ENCODE measurements around the gene KCNN2.
"Not testable (repeated sequence)": the region's sequence is repeated elsewhere in the genome, so short reads cannot be mapped to it uniquely, and the experiment has no call there.

The KCNN2 gene

DNA sequence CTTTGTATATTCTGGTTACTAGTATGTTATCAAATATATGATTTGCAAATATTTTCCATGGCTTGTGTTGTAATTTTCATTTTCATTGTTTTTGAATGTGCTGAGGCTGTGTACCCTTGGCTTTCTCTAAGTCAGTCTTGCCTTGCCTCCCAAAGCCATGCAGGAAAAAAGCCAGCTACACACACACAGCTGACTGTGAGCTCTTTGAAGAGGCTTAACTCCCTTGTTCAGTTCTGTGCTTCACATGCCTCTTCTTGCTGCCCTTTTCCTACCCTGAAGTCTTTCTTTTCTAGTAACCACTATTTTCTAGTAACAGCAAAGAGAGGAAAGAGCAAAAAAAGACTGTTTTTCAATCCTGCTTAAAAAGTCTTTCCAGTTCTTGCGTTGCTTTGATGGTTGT lies 53.9 kb downstream of the KCNN2 start:
- H3K4me3 ChIP-seq (ENCODE audit: low read depth, low read length) = no peak overlapping the region
- no peak for DNase-seq (ENCODE audit: low read depth)

DNA sequence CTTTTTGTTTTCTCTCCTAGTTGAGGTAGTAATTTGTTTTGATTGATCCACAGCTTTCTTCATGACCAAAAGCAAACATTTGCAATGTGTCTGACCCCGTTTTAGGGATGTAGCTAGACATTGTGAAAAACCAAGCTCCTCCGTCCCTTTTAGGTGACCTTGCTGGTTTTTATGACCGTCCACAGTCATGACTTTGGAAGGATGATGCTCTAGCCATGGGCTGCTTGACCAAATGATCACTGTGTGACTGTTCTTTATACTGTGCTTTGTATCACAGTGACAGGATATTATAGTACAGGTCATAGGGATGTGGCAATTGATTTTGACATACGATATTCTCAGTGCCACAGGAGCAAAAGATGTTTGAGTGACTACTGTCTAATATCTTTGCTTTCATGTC lies 54.4 kb downstream of the KCNN2 start:
- no peak overlapping the region for H3K4me3 ChIP-seq (ENCODE audit: low read depth, low read length)
- no peak for DNase-seq (ENCODE audit: low read depth)

DNA sequence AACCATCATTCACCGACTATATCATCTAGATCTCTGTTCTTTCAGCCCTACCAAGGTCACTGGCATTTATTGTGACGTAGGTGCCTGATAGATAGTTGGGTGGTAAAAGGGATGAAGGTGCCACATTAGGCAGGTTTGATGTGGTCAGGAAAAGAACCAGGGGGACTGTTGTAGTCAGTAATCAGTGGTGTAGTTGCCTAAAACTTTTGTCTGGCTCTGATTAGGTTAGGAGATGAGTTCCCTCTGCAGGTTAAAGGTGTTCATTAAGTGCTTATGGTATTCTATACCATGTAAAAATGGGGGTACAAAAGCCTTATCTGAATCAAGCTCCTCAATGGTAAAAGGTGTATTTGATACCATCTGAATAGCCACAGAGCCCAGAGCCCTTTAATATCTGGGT lies 55.6 kb downstream of the KCNN2 start:
- no peak for DNase-seq (ENCODE audit: low read depth)

DNA sequence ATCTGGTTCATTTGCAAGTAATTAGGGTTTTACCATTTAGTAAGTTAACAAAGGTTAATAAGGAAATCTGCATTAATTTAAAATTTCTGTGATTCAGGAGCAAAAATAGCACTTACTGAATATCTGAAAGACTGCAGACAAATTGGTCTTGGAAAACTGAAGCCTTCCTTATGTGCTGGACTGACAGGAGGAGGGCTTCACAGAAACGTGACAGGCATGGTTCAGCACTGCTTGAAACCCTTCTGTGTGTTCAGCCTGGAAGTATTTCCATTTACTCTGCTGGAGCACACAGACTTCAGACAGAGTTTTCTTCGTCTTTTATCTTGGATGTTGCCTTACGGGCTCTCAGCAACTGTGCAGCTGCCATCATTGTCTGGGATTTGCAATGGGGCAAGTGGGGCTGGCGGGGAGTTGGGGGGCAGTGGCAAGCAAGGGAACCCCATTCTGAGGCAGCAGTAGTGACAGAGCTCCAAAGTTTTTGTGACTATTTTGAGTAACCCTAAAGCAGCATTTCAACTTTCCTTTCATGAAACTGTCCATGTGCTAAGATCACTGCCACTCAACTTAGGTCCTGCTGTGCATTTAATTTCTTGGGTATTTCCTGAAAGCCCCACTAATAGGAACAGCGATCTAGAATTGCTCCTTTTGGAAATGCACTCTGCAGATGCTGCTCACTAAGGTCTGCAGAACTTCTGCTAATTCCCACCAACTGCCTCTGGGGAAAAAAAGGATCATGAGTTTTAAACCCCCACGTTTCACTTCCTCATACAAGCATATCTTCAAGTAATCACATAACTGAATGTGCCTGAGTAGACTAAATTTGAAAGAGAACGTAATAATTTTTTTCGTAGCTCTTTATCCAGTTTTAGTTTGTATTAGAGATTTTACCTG lies 56.6 kb downstream of the KCNN2 start:
- H3K4me3 ChIP-seq (ENCODE audit: low read depth, low read length) = no peak overlapping the region
- DNase-seq (ENCODE audit: low read depth) = no peak

More for the DNA sequence above, 55.6 kb downstream of the KCNN2 start:
- H3K4me3 ChIP-seq (ENCODE audit: low read depth, low read length) = no peak overlapping the region

DNA sequence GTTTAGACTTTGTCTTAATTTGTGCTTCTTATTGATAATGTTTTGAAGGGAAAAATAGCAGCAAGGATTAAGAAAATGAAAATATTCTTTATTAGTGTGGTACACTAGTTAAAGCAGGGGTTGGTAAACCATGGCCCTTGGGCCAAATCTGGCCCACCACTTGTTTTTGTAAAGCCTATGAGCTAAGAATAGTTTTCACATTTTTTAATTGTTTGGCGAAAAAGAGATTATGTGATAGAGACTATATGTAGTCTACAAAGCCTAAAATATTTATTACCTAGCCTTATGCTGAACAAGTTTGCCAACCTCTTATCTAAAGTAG lies 57.2 kb downstream of the KCNN2 start:
- no peak for DNase-seq (ENCODE audit: low read depth)
- no peak overlapping the region for H3K4me3 ChIP-seq (ENCODE audit: low read depth, low read length)

DNA sequence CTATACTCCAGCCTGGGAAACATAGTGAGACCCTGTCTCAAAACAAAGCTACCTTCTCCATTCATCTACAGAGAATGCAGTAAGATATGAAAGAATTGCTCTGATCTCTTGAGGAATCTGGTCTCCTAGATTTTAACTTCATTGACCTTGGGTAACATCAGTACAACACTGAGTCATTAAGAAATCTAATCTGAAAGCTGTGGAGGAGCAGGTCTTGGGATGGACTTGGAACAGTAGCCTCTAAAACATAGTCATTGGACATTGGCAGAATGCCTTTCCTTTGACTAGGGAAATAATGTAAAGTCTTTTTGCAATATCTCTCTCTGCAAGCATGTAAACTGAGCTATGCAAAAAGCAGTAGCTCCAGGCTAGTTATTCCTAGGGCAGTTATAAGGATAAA lies 58.1 kb downstream of the KCNN2 start:
- H3K4me3 ChIP-seq (ENCODE audit: low read depth, low read length) = no peak overlapping the region
- peak; percentile 9 for DNase-seq (ENCODE audit: low read depth)

DNA sequence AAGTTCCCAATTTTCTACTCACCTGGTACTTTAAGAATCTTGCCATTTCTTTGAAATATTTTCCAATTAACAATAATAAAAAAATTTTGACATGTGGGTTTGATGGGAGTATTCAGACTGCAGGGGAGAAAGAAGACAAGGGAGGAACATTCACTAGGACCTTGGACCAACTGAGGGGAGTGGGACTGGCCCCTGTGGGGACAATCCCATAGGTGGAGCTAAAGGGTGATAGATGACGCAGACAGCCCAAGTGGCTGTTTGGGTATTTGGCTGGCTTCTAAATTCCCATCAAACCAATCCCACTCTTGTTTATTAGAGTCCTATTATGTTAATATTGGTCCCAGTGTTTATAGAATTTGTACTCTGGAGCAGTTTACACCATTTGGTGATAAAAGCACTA lies 65.3 kb downstream of the KCNN2 start:
- no peak for DNase-seq (ENCODE audit: low read depth)
- no peak overlapping the region for H3K4me3 ChIP-seq (ENCODE audit: low read depth, low read length)

DNA sequence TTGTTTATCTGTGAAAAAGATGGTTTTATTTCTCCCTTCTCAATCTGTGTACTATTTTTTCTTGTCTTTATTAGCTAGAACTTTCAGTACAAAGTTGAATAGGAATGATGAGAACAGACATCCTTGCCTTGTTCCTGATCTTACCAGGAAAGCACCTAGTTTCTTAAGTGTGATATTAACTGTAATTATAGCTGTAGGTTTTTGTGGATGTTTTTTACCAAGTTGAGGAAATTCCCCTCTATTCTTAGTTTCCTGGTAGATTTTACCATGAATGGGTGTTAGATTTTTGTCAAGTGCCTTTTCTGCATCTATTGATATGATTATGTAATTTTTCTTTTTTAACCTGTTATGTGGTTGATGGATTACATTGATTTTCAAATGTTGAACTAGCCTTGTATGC lies 68.7 kb downstream of the KCNN2 start:
- DNase-seq (ENCODE audit: low read depth) = no peak
- H3K4me3 ChIP-seq (ENCODE audit: low read depth, low read length) = no peak overlapping the region

DNA sequence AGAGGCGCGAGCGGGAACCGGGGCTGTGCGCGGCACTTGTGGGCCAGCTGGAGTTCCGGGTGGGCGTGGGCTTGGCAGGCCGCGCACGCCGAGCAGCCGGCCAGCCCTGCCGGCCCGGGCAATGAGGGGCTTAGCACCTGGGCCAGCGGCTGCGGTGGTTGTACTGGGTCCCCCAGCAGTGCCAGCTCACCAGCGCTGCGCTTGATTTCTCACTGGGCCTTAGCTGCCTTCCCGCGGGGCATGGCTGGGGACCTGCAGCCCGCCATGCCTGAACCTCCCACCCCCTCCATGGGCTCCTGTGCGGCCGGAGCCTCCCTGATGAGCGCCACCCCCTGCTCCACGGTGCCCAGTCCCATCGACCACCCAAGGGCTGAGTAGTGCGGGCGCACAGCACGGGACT lies 70.8 kb downstream of the KCNN2 start:
- H3K4me3 ChIP-seq (ENCODE audit: low read depth, low read length) = not testable (repeated sequence)

DNA sequence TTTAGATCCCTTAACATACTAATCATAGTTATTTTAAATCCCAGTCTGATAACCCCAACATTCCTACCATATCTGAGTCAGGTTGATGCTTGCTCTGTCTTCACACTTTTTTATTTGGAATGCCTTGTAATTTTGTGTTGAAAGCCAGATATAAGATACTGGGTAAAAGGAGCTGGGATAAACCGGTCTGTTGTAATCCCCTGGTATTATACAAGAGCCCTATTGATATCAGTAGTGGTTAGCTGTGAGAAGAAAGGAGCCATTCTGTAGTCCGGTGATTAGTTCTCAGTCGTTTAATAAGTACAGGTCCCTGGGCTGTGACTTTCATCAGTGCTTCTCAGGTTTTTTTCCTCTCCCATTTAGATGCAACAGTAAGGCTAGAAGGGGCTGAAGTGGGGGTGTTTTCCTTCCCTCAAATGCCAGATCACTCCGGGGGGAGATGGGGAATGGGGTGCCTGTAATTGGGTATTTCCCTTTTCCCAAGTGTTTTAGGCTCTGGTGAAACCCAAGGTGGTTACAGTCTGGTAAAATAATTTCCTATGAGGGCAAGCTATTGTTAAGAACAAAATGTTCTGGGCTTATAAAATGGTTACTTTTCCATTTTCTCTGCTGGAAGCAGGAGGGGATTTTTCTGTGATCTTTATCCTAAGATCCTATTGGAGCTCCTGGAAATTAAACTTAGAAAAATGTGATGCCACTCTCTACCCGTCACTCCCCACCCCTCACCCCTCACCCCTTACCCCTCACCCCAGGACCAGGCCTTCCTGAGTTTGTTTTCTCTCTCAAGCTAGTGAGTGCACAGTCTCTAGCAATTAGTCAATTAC lies 72.7 kb downstream of the KCNN2 start:
- no peak overlapping the region for H3K4me3 ChIP-seq (ENCODE audit: low read depth, low read length)
- DNase-seq (ENCODE audit: low read depth) = no peak

More for the DNA sequence above, 70.8 kb downstream of the KCNN2 start:
- DNase-seq (ENCODE audit: low read depth) = not testable (repeated sequence)

DNA sequence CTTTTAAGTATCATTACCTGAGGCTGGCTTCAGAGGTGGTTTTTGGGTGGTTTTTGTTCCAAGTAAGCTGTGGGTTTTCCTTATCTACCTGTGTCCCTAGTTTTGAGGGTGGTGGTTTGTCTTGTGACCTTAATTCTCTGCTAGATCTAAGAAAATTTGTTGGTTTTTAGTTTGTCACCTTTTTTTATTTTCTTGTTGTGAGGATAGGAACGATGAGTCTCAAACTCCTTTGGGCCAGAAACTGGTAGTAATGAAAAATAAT lies 73.3 kb downstream of the KCNN2 start:
- H3K4me3 ChIP-seq (ENCODE audit: low read depth, low read length) = no peak overlapping the region
- no peak for DNase-seq (ENCODE audit: low read depth)

DNA sequence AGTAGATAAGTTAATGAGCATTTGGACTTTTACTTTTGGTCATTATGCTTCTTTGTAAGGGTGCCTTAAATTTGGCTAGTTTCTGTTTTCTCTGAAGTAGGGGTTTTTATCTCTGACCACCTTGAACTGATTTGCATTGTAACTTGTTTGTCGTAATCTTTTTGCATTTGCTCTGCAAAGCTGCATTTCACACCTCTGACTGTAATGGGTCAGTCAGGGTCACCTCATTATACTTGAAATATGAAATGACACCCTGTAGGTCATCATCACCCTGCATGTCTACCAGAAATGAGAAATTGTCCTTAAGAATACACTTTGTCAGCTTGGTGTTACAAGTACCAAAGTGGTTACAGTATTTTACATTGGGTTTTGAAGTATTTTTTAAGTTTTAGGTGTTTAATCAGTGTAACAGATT lies 74.0 kb downstream of the KCNN2 start:
- no peak for DNase-seq (ENCODE audit: low read depth)
- H3K4me3 ChIP-seq (ENCODE audit: low read depth, low read length) = no peak overlapping the region

DNA sequence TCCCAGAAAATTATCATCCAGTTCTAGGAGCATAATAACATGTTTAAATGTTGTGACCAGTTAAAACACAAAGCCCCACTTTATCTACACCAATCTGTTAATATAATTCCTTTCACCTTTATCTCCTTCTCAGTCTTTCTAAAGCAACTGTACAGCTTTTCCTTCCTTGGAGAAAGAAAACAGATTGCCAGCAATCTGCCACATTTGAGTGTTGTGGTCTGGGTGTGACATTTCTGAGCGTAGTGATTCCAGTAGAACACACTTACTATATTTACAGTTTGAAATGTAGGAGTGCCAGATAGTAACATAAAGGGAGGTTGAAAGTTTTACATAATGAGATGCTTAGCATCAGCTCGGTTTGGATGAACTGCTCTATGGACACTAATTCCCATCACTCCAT lies 76.1 kb downstream of the KCNN2 start:
- no peak overlapping the region for H3K4me3 ChIP-seq (ENCODE audit: low read depth, low read length)
- no peak for DNase-seq (ENCODE audit: low read depth)

DNA sequence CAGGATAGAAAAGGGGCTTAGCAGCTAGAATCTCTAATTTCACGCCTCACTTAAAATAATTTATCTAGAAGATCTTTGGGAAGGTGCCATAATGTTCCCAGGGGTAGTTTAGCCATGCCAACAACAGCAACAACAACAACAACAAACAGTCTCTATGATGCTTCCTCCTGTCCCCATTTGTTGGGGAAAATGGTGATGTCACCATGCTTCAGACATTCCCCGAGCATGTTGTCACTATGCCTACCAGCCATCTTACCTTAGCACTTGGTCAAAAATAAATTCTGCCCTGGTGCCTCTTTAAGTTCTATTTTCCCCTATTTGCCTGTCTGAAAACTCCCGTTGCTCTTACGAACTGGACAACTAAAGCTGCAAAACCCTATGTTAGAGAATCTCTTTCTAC lies 76.6 kb downstream of the KCNN2 start:
- no peak for DNase-seq (ENCODE audit: low read depth)
- H3K4me3 ChIP-seq (ENCODE audit: low read depth, low read length) = no peak overlapping the region

DNA sequence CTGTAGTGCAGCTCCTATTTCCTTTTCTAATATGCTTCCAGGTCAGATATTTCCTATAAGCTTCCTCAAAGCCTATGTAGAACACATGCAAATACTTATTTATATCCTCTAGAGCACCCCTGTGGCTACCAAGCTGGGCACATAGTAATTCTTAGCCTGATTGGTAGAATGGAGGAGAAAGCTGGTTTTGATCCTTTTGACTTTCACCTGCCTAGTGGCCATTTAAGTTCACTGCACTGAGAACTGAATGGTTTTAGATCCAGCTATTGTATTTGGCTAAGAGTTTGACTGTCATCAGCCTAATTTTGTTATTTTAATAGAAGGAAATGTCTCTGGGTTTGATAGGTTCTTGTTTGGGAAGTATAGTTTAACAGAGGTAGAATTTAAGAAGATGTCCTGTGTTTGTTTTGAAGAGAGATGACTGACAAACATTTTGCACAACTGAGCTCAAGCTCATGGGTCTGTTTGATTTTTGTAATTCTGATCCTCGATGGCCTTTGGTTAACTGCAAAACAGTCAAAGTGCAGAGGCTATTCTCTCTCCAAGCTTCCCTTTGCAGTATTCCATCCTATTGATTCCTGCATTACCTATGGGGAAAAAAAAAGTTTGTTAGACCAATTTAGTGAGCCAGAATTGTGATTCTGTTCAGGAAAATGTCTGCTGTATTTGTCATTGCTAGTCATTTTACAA lies 85.4 kb downstream of the KCNN2 start:
- H3K4me3 ChIP-seq (ENCODE audit: low read depth, low read length) = no peak overlapping the region
- no peak for DNase-seq (ENCODE audit: low read depth)

DNA sequence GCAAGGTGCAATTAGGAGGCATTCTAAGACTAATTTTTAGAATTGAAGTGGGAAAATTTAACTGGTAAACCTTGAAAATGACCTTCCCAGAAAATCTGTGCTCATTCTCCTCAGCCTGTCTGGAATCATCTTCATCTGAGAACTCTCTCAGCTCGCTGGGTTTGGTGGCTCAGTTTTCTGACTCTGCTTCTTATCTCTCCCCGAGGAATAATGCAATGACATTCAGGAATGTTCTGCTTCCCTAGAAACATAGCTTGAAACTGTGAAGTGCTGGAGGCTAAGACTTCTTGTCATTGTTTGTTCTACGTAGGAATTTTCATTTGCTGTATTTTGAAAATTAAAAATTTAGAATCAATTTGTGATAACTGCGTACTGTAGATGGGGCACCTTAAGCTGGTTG lies 86.6 kb downstream of the KCNN2 start:
- DNase-seq (ENCODE audit: low read depth) = no peak
- H3K4me3 ChIP-seq (ENCODE audit: low read depth, low read length) = no peak overlapping the region

DNA sequence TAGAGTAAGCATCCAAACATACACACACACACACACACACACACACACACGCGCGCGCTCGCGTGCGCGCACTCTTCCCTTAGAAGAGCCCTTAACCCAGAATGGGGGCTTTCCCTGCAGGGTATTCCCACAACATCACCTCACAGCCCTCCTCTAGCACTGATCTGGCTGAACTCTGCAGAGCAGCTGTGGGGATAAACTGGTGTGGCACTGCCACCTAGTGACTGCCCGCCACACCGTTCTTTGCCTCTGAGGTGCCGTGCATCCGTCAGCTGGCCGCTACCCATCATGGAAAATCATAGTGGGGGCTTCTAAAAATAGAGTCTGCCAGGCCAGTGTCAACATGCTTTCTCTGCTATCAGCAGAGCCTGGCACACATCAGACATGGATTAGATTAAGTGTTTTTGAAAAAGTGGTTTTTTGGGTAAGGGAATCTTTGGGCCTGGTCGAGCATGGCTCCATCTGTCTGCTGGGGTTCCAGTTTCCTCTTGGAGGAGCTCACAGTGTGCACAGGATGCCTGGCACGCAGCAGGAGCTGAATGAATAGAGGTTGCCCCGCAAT lies 88.1 kb downstream of the KCNN2 start:
- H3K4me3 ChIP-seq (ENCODE audit: low read depth, low read length) = no peak overlapping the region
- DNase-seq (ENCODE audit: low read depth) = peak; percentile 3

DNA sequence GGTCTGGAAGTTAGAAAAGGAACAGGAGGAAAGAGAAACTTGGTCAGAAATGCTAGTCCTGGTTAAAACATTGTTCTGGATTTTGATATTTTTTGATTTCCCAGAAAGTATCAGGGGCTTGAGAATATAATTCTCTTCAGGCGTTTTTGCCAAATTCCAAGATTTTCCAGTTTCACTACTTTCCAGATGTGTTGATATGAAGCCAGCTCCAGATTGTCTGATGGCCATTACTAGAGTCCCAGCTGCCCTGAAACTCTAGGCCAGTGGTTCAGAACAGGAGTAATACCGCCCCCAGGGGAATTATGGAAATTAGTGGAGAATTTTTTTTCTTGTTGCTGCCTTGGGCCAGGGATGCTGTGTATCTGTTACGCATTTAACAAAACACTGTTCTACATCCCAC lies 88.6 kb downstream of the KCNN2 start:
- DNase-seq (ENCODE audit: low read depth) = no peak
- H3K4me3 ChIP-seq (ENCODE audit: low read depth, low read length) = no peak overlapping the region

DNA sequence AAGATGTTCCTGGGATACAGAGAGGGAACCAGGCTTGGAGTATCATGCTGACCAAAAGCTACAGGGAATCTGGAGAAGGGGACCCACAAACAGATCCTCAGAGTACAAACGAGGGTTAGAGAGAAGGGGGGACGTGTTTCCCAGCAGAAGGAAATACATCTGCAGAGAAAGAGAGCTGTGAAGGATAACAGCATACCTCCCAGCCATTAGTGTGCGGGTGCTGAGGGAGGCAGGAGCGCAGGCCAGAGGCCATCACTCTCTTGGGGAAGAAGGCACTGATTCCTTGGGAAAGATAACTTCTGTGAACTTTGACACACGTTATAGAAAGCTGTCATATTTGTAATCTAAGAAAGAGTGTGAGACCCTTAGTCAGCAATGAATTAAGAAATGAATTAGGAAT lies 96.9 kb downstream of the KCNN2 start:
- no peak for DNase-seq (ENCODE audit: low read depth)
- H3K4me3 ChIP-seq (ENCODE audit: low read depth, low read length) = no peak overlapping the region

DNA sequence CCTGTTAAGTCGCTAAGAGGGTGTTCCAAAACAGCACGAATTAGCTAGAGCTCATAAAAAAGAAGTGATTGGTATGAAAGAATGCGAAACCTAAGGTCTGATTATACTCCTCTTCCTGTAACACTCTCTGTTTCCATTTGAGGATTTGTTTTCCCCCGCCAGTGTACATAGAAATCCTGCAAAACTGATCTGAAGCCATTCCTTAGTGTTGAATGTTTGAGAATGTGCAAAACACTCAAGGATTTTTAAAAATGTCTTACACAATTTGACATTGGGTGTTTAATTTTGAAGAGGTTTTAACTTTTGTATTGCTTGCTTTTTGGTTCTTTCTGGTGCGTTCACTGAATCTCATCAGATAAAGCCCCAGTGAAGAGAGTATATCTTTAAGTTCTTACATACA lies 105.3 kb downstream of the KCNN2 start:
- no peak overlapping the region for H3K4me3 ChIP-seq (ENCODE audit: low read depth, low read length)
- no peak for DNase-seq (ENCODE audit: low read depth)

Data from skeletal muscle cell (primary cell).